ENCODE data around the gene SEL1L2. TPM values are rescaled to one million over a fixed set of nuclear protein-coding genes. Genes with fewer than 3 reads are reported as not detected.

The SEL1L2 gene
- total RNA-seq, 6 experiments from 2014 or later = not detected

DNA sequence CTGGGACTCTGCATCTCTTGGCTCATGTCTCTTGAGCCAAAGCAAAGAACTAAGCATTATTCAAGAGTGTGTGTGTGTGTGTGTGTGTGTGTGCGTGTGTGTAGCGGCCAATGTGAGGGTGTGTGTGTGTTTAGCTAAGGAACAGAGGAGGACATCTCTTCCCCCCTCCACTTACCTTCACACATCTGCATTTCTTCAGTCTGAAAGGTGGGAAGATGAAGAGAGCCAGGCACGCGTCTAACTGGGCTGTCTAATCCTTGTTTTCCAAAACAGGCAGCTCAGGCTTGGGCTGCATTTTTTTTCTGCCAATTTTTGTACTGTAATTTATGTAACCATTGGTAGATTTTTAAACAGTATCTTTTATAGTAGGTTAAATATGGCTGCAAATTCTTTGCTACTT lies 146.1 kb downstream of the SEL1L2 start:
- Histone ChIP-seq H3K27ac (no peak overlapping the region), H3K36me3 (no peaks in the 10 kb centered on the region), H3K4me3 (no peak overlapping the region), H3K9me3 (no peaks in the 10 kb centered on the region), H3K27me3 (no peaks in the 10 kb centered on the region), H3K4me1 (no peaks in the 10 kb centered on the region)
- WGBS (ENCODE audit: insufficient coverage, low coverage, low lambda C conversion rate, missing lambda C conversion rate) = 61% methylated on average over 3 of the region's 4 CpGs
- TF ChIP-seq POLR2A (IDR thresholded peaks at IDR 0.05) (no peak), CTCF (IDR thresholded peaks at IDR 0.05) (no peak)
- intact Hi-C loops (cut with DNase I) = no loop called here
- DNase-seq (no peak), ATAC-seq (no peak)

GRCh38 chr20:13841206-13841605 lies 149.2 kb downstream of the SEL1L2 start:
- 63% methylated on average over 2 of the region's 3 CpGs for WGBS (ENCODE audit: insufficient coverage, low coverage, low lambda C conversion rate, missing lambda C conversion rate)
- intact Hi-C loops (cut with DNase I) = no loop called here
- TF ChIP-seq CTCF (IDR thresholded peaks at IDR 0.05) (no peak), POLR2A (IDR thresholded peaks at IDR 0.05) (no peak)
- Histone ChIP-seq H3K27ac (no peak overlapping the region), H3K9me3 (no peaks in the 10 kb centered on the region), H3K4me3 (no peak overlapping the region), H3K36me3 (no peaks in the 10 kb centered on the region), H3K4me1 (no peaks in the 10 kb centered on the region), H3K27me3 (no peaks in the 10 kb centered on the region)
- no peak for DNase-seq
- no peak for ATAC-seq

DNA sequence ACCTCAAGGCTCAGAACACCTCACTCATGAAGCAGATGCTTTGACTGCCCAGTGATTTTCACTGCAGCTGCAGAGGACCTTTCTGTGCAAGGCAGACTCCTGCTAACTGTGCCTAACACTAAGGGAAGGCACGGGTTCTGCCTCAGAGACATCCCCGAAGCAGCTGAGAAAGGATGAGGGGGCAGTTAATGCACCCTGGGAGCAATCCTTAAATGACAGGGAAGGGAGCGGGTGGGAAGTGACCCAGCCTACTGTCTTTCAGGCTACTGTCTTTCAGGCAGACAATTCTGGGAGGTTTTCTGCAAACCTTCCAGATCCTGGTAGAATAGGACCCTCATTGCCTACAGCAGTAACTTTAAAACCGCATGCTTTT lies 150.3 kb downstream of the SEL1L2 start:
- Histone ChIP-seq H3K27me3 (no peaks in the 10 kb centered on the region), H3K4me1 (no peaks in the 10 kb centered on the region), H3K27ac (no peak overlapping the region), H3K4me3 (no peak overlapping the region), H3K36me3 (no peaks in the 10 kb centered on the region), H3K9me3 (no peaks in the 10 kb centered on the region)
- 40% methylated on average over 1 of the region's 4 CpGs for WGBS (ENCODE audit: insufficient coverage, low coverage, low lambda C conversion rate, missing lambda C conversion rate)
- intact Hi-C loops (cut with DNase I) = no loop called here
- TF ChIP-seq POLR2A (IDR thresholded peaks at IDR 0.05) (no peak), CTCF (IDR thresholded peaks at IDR 0.05) (no peak)
- ATAC-seq (no peak), DNase-seq (no peak)

DNA sequence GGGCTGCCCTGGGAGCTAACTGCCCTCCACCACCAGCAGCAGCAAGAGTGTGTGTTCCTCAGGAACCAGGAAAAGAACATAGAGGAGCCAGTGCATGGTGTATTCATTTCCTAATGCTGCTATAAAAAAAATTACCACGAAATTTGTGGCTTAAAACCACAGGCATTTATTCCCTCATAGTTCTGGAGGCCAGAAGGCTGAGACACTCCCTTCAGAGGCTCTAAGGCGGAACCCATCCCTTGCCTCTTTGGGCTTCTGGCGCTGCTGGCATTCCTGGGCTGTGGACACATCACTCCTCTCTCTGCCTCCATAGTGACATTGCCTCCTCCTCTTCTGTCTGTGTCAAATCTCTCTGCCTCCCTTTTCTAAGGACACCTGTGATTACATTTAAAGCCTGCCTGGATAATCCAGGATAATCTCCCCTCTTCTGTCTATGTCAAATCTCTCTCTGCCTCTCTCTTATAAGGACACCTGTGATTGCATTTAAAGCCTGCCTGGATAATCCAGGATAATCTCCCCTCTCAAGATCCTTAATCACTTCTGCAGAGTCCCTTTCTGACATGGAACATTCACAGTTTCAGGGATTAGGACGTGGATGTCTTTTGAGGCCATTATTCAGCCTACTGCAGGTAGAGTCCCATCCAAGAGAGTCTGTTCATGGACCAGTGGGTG lies 150.9 kb downstream of the SEL1L2 start:
- intact Hi-C loops (cut with DNase I) = no loop called here
- no peaks in the 10 kb centered on the region for H3K27me3 ChIP-seq
- no peak overlapping the region for H3K27ac ChIP-seq
- 50% methylated on average over 2 of the region's 4 CpGs for WGBS (ENCODE audit: insufficient coverage, low coverage, low lambda C conversion rate, missing lambda C conversion rate)
- H3K36me3 ChIP-seq = no peaks in the 10 kb centered on the region
- H3K4me1 ChIP-seq = no peaks in the 10 kb centered on the region
- ATAC-seq (no peak), DNase-seq (no peak)
- TF ChIP-seq CTCF (IDR thresholded peaks at IDR 0.05) (no peak), POLR2A (IDR thresholded peaks at IDR 0.05) (no peak)
- H3K4me3 ChIP-seq = no peak overlapping the region
- H3K9me3 ChIP-seq = no peaks in the 10 kb centered on the region

- H3K27ac ChIP-seq = no peak overlapping the region
- ATAC-seq = no peak
- no peak for DNase-seq
- 74% methylated on average over 6 of the region's 7 CpGs for WGBS (ENCODE audit: insufficient coverage, low coverage, low lambda C conversion rate, missing lambda C conversion rate)
- TF ChIP-seq POLR2A (IDR thresholded peaks at IDR 0.05) (no peak), CTCF (IDR thresholded peaks at IDR 0.05) (no peak)
- H3K27me3 ChIP-seq = no peaks in the 10 kb centered on the region
- H3K4me3 ChIP-seq = no peak overlapping the region
- H3K4me1 ChIP-seq = no peaks in the 10 kb centered on the region
- no peaks in the 10 kb centered on the region for H3K9me3 ChIP-seq
- intact Hi-C loops (cut with DNase I) = no loop called here
- no peaks in the 10 kb centered on the region for H3K36me3 ChIP-seq
Observed at GRCh38 chr20:13838664-13839063, 151.8 kb downstream of the SEL1L2 start.

Measured in right lobe of liver (tissue), 6 donors.